GM19025 (cell line): ENCODE data around the gene ILDR2.

ENCODE experiments used
- ATAC-seq: cut with Tn5 transposase; IDR thresholded peaks from one replicate; pipeline ENCODE4 v1.9.1; 2021; ENCODE audit warnings: mild to moderate bottlenecking, low read depth, moderate library complexity; ENCODE audit not compliant: unreplicated experiment

ILDR2 gene, protein sequence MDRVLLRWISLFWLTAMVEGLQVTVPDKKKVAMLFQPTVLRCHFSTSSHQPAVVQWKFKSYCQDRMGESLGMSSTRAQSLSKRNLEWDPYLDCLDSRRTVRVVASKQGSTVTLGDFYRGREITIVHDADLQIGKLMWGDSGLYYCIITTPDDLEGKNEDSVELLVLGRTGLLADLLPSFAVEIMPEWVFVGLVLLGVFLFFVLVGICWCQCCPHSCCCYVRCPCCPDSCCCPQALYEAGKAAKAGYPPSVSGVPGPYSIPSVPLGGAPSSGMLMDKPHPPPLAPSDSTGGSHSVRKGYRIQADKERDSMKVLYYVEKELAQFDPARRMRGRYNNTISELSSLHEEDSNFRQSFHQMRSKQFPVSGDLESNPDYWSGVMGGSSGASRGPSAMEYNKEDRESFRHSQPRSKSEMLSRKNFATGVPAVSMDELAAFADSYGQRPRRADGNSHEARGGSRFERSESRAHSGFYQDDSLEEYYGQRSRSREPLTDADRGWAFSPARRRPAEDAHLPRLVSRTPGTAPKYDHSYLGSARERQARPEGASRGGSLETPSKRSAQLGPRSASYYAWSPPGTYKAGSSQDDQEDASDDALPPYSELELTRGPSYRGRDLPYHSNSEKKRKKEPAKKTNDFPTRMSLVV

DNA sequence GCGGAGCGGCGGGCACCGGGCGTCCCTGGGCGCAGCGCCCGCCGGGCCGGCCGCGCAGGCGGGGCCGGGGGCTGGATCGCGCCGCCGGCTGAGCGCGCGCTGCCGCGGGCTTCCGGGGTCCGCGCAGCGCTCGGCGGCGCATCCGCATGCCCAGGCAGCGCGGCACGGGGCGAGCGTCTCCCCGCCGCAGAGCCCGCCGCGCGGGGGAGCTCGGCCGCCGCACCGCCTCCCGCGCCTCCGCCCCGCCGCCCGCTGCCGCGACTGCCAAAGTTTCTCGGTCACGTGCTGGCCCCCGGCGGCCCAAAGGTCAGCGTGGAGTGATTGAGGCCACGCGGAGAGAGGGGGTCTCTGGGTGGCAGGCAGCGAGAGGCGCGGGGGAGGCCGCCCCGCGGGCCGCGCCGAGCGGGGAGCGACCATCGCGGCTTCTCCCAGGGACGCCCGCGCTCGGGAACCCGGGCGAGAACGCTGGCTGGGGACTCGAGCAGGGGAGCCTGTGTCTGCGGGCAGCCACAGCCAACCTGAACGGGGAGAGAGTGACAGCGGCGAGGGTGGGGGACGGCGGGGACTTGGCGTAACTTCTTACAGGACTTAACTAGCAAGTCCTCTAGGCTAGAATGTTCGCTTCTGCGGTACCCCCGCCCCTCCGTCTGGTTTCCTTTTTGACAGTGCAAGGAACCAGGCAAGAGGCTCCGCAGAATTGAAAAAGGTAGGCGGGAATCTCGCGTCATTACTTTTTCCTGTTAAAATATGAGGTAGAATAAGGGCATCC is at the start of gene ILDR2:
ILDR2 (minus strand) TSS at position 180 of the 769 bp plus-strand sequence. CDS start 272 bp downstream, outside the sequence.
- peak; percentile 65 for ATAC-seq

DNA sequence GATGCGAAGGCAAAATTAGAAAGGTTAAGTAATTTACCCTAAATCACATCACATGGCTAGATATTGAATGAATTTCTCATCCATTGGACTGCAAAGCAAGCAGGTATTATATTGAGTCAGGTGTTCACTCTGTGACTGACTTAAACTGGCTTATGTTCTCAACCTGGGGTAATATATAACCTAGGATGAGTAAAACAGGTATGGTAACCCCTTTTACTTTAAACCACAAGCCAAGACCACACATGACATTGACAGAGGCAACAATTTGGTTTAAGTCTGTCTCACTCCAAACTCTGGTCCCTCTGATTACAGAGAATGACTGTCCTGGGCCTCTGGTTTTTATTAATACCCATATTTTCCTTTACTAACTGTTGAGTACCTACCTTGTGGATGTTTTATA is 47.0 kb upstream of the ILDR2 start:
- no peak for ATAC-seq

DNA sequence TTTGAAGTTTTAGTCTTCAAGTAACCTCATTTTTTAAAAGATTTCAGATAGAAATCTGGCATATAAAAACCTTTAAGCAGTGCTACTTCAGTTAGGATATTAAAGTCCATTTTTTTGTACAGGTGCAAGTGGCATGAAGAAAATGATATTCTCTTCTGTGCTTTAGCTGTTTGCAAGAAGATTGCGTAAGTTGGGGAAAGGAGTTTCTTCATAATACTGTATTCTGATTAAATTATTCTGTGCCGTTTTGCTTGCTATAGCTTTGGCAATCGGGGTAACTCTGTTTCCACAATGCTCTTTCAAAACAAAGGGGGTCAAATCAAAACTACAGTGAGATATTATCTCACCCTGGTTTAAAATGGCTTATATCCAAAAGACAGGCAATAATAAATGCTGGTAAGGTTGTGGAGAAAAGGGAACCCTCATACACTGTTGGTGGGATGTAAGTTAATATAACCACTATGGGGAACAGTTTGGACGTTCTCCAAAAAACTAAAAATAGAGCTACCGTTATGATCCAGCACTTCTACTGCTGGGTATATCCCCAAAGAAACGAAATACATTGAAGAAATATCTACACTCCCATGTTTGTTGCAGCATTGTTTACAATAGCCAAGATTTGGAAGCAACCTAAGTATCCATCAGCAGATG is 40.9 kb upstream of the ILDR2 start:
- ATAC-seq = no peak

DNA sequence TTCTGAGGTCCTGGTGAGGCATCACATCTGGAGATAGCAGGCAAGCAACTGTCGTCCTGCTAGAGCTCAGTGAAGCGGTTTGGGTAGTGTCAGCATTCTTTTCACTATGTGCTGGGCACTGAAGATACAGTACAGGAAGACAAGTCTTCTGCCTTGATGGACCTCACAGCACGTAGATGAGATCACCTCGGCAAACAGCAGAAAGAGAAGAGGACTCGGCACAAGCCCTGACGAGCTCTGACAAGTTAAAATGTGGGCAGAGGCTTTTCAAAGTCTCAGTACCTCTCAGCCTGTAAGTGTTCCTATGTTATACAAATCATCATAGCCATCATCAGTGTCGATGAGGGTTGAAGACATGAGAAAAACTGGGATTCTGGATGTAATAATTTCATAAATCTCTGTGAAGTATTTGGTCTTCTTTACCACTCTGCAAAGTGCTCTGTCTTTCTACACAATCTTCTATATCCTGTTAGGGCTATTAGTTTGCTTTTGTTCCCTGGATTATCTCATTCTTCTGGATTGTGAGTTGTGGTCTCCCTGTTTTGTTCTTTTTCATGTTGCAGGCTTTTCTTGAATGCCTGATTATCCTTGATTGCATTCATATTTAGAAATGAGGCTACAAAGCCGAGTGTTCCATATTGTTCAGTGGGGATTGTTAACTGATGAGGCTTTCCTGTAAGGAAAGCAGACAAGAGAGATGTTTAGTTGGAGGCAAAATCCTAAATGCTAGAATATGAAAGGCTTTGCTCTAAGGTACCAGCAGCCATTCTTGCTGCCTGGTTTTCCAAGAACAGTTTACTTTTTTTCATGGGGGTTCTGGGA is 38.0 kb upstream of the ILDR2 start:
- no peak for ATAC-seq

DNA sequence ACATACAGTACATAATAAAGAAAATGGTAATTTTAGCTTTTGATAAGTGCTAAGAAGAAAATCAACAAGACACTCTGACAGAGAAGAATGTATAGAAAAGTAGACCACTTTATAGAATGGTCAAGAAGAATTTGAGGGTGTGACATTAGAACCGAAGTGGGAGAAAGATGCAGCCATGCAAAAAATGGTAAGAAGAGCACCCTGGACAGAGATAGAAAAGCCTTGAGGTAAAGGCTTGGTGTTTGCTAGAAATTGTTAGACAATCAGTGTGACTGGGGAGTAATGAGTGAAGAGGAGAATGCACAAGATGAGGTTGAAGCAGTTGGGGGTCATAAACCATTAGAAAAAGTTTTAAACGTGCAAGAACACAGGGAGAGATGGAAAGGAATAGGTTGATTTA is 37.2 kb upstream of the ILDR2 start:
- ATAC-seq = no peak

DNA sequence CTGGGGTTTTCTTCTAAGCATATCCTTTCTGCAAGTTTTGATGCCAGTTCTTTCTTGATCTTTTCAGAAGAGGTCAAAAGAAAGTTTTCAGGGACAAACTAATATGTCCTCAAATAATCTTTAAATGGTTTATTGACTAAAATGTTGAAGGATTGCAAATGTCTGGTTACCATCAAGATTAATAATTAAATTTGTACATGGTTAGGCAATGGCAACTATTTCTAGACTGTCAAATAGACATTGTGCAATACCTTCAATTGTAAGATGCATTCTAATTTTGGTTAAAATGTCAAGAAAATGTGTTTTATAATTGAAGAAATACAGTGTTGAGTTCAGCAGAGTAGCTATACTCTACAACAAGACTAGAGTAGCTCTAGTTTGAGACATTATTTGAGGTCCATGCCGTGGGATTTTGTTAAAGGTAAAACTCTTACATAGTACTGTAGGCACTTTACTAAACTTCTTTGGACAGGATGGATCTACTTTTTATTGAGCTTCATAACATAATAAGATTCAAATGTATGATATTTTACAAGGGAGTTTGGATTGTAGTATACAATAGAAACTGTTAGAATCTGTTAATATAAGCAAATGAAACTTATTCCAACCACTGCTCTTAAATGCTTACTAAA is 36.3 kb upstream of the ILDR2 start:
- ATAC-seq = no peak

DNA sequence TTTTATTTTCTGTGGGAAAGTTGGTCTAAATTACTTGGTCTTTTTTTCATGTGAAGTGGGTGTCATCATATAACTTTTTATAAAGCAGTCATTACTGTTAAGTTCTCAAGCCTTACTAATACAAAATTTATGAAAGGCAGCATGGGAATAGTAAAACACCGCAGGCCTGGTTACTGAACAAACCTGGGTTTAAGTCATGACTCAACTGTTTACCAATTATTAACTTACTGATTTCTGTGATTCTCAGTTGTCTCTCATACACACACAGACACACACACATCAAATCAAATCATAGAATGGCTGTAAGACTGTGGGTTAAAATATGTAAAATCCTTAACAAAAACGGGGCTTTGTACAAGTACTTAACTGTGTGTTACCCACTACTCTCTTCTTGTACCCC is 28.4 kb upstream of the ILDR2 start:
- ATAC-seq = no peak

DNA sequence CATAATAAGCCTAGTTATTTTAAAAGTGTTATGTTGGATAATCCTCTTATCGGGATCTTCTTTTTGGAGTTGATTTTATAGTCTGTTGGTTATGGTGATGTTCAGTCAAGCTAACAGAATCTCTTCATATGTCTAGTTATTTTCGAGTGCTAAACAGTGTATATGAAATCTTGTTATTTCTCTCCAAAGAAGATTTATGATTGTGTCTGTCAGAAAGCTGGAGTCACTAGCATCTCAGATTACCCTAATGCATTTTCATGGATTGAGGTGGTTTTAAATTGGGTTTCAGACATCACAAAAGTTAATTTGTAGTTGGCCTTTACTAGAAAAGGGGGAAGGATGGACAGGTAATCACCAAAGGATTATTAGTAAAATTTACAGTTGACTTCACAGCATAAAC is 27.0 kb upstream of the ILDR2 start:
- no peak for ATAC-seq

DNA sequence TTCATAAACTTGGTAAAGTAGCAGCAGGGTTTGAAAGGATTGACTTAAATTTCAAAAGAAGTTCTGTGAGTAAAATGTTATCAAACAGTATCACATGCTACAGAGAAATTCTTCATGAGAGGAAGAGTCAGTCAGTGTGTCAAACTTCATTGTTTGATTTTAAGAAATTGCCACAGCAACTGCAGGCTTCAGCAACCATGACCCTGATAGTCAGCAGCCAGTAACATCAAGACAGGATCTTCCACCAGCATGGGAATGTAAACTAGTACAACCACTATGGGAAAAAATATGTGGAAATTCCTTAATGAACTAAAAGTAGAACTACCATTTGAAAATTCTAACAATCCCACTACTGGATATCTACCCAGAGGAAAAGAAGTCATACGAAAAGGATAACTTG is 25.2 kb upstream of the ILDR2 start:
- ATAC-seq = no peak

DNA sequence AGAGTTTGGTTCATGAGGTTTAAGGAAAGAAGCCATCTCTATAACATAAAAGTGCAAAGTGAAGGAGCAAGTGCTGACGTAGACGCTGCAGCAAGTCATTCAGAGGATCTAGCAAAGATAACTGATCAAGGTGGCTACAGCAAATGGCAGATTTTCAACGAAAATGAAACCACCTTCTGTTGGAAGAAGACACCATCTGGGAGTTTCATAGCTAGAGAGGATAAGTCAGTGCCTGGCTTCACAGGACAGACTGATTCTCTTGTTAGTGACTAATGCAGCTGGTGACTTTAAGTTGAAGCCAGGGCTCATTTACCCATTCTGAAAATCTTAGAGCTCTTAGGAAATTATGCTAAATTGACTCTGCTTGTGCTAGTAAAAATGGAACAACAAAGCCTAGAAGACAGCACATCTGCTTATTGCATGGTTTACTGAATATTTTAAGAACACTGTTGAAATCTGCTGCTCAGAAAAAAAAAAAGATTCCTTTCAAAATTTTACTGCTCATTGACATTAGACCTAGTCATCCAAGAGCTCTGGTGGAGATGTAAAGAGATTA is 24.2 kb upstream of the ILDR2 start:
- peak; percentile 61 for ATAC-seq

DNA sequence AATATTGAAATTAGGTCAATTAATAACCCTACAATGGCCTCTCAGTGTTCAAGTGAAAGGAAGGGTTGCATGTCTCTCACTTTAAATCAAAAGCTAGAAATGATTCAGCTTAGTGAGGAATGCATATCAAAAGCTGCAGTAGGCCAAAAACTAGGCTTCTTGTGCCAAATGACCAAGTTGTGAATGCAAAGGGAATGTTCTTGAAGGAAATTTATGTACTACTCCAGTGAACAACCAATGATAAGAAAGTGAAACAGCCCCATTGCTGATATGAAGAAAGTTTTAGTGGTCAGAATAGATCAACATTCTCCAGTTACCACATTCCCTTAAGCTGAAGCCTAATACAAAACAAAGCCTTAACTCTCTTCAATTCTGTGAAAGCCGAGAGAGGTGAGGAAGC is 23.7 kb upstream of the ILDR2 start:
- peak; percentile 21 for ATAC-seq

DNA sequence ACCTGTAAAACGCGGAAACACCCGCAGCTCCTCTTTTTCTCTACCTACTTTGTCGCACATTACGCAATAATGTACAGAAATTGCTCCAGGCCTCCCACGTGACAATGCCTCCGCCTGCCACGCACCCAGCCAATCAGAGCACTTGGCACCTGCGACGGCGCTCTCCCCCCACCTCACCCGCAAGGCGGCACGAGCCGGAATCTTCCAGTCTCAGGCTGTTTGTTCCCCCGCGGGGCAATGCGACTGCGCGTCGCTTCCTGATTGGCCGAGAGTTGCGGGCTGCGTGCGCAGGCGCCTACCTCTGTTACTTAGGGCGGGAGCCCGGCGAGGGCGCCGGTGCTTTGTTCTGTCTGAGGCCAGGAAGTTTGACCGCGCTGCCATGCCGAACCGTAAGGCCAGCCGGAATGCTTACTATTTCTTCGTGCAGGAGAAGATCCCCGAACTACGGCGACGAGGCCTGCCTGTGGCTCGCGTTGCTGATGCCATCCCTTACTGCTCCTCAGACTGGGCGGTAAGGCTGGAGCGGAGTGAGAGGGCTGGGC is 13.7 kb upstream of the ILDR2 start, which contains the start of gene MAEL:
MAEL (plus strand) TSS at position 307 of the 542 bp plus-strand sequence; CDS start at position 380, 73 bp downstream.
- ATAC-seq = no peak

DNA sequence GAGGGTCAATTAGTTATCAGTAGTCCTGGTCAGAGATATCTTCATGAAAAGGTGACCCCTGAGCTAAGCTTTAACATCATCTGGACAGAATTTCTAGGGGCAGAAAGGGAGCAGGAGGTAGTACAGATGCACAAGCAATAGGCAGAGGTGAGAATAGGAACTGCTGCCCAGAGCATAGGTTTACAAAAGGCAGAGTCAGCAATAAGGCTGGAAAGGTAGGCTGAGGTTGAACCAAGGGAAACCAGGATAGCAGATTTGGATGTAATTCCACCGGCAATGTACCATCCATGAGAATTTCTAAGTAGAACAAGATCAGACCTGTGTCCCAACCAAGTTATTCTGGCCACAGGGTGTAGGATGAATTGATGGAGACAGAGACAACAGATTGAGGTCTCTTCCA is 6.2 kb upstream of the ILDR2 start:
- no peak for ATAC-seq

DNA sequence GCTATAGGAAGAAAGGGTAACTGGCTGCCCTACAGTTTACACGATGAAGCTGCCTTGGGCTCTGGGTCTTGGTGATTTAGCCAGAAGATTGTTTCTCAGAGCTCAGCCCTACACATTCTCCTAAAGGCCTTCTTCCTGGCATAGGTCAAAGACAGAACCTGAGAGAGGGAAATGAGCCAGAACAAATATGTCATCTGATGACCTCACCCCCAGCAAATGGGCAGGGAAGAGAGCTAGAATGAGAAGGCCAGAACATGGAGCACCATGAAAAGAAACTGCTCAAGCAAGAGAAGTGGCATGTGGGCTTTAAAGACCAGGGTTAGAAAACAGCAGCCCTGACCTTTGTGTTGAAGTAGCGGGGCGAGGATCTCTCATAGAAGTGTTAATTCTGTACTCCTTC is 5.5 kb upstream of the ILDR2 start:
- no peak for ATAC-seq

DNA sequence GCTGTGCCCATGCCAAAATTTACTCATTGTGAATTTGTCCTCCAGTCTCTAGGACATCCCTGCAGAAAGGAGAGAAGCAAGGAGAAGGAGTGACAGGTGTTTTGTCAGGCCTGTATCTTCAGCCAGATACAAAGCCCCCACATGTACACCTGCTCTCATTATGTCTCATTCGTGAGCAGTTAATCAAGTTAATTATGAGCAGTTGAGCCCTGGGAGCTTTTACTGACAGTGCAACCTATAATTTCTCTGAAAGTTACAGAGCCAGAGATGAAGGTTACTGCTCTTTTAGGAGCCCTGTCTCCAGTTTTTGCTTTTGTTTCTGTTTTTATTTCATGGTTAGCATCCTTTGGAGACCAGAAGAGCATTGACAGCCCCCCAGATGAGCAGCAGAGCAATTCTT is 5.0 kb upstream of the ILDR2 start:
- ATAC-seq = no peak

DNA sequence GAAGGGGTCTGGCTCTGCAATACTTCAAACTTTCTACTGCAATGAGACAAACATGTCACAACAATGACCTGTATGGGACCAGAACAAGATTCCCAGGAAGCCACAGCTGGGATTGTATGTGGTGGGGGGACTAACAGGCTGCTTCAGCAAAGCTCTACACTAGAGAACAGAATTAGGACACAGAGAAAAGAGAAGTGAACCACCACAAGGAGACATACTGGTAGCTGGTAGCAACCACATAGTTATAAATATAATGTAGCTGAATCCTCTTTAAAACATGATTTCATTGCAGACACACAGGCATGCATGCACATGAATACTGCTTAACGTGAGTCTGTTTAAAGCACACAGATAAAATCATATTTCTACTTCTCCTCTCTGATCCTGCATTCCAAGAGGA is 3.5 kb upstream of the ILDR2 start:
- ATAC-seq = no peak

DNA sequence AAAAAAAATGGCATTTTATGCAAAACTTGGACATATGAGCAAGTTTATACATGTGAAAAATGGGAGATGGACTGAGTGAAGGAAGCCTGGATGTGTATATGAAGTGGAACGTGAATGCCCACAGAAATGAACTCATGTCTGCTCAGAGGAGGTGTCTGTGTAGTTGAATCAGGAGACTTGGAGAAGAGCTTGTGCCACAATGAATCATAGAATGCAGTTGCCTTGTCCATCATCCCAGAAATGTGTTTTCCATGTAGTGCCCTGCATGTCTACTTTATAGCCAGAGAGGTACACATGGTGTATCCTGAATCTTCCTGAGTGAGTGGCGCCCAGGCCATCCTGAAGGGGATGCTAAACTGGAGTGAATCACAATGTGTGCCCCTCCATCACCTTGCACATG is 2.6 kb upstream of the ILDR2 start:
- no peak for ATAC-seq

DNA sequence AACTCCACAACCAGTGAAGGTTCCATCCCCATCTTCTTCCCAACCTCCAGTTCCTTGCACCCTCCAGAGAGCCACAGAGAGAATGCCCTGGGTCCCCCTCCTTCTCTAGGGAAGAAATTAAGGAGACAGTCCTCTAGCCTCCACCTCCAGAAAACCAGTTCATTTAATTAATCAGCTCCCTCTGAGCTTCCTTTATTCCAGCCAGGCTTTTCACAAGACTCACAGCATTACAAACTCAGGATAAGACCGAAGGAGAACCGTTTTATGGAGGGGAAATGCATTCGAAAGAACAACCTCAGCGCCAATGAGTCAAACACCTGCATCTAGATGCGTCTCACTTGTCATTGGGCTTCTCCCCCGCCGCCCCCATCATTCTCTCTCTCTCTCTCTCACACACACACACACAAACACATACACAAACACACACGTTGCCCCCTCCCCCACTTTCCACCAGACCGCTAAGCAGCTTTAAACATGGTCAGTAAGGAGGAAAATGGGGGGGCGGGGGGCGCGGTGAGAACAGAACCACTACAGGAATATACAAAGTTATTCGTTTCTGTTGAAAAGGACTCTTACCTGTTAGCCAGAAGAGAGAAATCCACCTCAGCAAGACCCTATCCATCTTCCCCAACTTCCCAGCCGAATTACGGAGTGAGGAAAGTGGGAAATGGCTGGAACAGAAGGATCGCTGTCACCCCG is 544 bp downstream of the ILDR2 start:
- ATAC-seq = no peak
